GM18867 (cell line): Measurements from ENCODE around the gene ZNF444.

Experiments
- ATAC-seq: cut with Tn5 transposase; IDR thresholded peaks from one replicate; pipeline ENCODE4 v1.9.1; 2021; ENCODE audit warnings: mild to moderate bottlenecking, moderate library complexity; ENCODE audit not compliant: unreplicated experiment

The ZNF444 gene

DNA sequence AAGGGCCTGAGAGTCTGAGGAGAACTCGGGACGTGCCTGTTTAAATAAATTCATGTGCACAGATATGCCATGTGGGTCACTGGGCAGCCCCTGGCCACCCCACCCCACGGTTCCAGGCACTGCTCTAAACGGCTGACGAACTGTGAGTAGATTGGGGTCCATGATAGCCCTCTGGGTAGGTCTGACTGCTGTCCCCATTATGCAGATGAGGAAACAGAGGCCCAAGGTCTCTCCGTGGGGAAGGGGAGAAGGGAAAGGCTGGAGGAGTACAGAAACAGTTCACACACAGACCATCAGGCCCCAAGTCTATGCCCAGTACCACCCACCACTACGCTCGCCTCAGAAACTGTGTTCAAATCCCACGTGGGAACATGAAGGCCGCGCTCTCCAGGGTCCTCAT, 34.1 kb upstream of the ZNF444 start:
- ATAC-seq = no peak

DNA sequence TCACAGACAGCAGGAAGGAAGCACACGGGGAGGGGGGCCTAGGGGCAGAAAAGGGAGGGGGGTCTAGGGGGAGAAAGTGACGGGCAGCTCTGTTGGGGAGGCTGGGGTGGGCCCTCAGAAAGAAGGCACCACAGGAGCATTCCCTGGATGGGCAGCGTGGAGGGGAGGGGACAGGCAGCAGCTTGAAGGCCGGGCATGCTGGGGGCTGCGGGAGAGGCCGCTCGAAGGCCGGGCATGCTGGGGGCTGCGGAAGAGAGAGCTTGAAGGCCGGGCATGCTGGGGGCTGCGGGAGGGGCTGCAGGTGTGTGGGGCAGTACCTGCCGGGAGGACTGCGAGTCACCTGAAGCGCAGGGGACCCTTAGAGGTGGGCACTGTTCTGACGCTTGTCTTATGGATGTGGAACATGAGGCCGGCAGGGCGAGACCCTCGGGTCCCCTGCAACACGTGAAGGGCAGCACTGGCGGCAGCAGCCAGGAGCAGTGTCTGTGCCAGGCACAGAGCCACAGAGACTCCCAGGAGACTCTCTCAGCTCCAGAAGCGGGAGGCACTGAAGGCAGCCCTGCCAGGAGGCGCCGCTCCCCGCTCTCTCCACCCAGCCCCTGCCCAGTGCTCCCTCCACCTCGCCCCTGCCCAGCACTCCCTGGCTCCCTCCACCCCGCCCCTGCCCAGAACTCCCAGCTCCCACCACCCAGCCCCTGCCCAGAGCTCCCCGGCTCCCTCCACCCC, 33.3 kb upstream of the ZNF444 start:
- ATAC-seq = no peak

DNA sequence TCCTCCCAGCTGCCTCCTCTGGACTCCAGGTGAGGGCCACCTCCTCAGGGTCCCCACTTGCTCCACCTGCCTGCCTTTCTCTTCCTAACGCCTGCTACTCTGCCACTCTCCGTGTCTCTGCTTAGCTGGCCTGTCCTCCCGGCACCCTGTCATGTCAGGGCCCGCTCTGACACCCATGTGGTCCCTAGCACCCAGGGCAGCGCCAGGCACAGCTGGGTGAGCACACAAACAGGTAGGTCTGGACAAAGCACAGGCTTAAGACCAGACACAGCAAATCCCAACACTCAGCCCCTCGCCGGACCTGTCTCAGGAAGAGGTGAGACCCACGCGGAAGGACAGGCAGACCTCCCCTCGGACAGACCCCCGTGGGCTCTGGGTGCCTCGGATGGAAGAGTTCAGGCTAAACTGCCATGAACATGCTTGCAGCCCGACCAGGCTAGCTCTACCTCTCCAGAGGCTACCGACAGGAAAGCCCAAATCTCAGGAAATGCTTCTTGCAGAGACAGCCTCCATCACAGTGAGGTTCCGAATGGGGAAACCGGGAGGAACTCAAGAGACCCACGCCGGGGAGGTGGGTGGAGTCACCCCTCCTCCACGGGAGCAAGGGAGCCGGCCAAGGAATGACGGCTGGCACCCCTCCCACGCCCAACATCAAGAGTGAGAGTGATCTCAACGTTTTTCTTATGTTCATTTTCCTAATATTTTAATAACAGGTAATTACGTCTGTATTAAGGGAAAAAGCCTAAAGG, 32.5 kb upstream of the ZNF444 start:
- no peak for ATAC-seq

DNA sequence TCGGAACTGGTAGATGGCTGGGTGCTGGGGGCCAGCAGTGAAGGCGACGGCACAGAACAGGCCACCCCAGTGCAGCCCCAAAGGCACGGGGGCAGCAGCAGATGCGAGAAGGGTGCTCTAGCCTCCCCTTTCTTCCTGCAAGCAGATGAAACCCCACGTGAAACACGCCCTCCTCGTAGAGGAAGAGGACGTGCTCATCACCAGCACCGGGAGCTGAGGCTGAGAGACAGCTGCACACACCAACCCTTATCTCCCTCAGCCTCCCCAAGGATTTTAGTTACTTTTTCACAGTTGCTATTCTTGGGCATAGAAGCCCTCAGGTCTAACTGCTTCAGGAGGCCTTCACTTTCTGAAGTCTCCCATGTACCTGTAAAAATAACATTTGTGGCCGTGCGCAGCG, 31.9 kb upstream of the ZNF444 start:
- no peak for ATAC-seq

DNA sequence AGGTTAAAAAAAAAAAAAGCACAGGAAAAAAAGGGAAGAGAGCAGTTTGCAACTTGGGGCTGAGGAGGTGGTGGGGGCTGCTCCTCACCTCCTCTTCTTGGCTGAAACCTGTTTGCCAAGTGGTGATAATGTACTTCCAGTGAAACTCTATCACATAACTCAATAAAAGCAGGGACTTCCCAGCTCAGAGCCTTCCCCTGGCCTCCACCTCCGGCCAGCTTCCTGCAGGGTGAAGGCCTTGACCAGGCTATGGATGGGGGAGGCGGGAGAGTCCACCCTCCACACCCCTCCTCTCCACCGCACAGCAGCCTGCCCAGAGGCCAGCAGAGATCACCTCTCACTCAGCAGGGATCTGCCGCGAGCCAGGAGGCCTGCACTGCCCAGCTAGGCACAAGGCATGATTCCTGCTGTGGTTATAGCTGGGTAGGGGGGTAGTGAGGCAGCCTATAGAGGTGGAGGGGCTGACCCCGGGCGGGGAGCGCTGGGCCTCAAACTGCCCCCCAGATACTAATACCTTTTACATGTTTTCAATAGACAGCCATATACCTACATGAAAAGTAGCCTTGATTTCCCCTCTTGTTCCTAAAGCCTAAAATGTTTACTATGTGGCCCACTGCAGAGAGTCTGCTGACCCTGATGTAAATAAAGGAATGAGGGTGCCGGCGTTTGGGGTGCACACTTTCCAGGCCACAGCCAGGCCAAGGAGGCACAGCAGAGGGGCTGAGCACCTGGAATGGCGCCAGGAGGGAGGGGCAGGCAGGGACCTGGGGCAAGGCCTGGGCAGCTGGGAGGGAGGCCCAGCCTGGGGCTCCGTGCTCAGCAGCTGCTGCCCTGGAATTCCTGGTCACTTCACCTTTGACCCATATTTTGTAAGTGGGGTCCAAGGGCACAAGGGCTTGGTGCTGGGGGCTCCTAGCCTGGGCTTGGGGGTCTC, 30.3 kb upstream of the ZNF444 start:
- ATAC-seq = no peak

DNA sequence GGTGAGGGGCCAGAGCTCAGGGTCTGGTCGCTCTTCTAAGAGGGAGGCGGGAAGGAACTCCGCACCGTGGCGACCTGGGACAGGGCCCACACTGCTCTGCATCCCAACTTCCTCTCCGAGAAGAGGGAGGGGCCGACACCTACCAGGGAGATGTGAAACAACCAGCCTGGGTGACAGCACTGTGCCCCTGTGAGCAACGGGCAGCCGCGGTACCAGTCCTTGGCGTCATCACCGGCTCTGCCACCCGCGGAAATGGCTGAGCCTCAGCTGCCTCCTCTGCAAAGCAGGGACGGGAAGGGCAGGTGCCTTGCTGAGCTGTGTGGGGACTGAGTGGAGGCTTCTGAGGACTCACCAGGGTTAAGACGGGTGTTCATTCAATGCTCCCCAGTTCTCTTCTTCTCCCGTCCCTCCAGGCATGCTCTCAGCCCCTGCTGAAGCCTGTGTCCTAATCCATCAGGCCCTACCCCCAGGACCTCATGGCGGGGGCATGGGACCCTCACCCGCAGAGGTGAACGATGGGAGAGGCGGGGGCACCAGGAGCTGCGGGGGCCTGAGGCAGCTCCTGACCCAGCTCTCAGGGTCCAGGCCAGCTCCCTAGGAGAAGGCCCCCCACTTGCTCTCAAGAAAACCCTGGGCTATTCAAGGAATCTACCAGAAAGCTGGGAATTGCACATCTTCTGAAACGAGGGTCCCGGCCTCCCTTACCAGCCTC, 29.3 kb upstream of the ZNF444 start:
- peak; percentile 94 for ATAC-seq

DNA sequence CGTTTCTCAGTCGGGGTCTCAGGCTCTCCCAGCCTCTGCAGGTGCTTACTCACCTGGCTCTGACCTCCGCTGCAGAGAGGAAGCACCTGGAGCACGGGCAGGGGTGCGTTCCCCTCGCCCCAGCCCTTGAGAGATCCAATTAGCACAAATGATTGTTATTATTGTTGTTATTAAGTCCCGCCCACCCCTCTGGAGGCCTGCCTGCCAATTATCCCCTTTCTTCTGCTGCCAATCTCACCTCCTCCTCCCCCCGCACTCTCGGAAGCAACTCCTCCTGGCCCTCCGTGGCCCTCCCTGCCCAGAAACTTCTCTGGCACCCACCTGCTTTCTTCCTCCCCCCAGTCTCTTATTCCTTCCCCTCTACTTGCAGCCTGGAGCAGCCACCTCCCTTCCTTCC, 28.8 kb upstream of the ZNF444 start:
- no peak for ATAC-seq

DNA sequence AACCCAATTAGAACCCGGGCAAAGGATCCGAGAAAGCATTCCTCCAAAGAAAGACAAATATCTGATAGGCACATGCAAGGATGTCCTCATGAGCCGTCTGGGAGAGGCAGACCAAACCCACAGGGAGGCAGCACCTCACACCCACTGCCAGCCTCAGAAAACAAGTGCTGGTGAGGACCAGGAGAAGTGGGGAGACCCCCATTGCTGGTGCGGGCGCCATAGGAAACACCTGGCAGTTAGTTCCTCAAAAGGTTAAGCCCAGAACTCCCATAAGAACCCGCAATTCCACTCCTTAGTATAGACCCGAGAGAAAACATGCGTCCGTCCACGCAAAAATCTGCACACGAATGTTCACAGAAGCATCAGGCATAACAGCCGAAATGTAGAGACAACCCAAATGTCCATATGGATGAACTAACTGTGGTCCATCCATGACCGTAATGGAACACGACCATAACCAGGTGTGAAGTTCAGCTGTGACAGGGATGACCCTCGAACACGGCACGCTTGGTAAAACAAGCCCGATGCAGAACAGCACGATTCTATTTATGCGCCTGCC, 27.9 kb upstream of the ZNF444 start:
- no peak for ATAC-seq

DNA sequence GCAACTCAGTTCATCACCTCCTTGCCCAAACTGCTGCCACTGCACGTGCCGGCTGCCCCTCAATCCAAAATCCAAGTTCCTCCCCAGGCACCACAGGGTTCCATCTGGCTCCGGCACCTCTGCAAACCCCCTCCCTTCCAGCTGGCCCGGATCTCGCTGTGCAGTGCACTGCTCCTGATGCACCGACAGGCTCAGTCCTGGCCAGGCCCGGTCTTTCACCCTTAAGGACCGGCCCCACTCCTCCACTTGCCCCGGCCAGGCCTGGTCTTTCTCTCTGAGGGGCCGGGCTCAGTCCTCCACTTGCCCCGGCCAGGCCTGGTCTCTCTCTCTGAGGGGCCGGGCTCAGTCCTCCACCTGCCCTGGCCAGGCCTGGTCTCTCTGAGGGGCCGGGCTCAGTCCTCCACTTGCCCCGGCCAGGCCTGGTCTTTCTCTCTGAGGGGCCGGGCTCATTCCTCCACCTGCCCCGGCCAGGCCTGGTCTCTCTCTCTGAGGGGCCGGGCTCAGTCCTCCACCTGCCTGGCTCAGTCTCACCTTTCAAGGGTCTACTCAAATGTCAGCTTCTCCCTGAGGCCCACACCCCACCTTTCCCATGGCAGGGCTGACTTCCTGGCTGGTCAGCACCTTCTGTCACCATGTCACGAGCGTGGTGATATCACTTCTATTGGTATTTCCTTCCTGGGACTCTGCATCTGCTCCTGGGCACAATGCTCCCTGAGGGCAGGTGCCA, 26.9 kb upstream of the ZNF444 start:
- ATAC-seq = no peak

DNA sequence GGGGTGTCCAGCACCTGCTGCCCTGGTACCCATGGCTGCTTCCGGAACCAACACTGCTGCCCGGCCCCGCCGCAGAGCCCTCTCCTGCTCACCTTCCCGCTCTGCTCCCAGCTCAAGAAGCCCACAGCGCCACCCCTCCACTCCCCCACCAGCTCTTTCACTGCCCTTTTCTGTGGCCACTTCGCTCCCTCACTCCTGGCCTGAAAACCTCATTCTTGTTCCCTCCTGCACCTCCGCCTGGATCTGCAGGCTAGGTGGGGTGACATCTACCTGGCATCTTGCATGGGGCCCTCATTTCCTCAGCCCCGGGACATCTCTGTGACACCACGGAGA, 26.3 kb upstream of the ZNF444 start:
- ATAC-seq = no peak

DNA sequence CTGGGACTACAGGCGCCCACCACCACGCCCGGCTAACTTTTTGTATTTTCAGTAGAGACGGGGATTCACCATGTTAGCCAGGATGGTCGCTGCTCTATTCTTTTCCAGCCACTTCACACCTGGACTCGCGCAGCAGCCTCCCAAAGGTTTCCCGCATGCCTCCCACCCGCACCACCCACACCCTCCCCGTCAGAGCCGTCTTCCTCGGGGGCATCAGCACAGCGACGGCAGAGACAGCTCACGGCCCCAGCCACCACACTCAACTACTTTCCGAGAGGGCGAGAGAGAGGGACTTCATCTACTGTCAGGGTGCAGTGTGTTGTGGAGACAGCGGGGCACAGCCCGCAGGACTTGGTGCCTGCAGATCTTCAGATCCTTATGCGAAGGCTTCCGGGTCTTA, 25.6 kb upstream of the ZNF444 start:
- ATAC-seq = no peak

DNA sequence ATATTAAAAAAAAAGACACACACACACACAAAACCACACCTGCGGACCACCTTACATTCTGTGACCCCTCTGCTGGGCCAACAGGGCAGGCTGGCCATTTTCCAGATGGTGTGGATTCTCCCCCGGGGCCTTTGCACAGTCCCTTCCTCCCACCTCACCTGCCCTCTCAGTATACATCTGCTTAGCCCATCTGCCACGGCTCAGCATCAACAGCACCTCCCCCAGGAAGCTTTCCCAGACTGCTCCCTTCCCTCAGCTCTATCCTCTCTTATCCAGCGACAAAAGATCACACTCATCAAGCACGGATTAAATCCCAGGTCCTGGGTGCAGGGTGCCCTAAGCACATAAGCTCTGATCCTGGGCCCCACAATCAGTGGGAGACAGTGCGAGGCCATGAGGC, 24.5 kb upstream of the ZNF444 start:
- ATAC-seq = no peak

DNA sequence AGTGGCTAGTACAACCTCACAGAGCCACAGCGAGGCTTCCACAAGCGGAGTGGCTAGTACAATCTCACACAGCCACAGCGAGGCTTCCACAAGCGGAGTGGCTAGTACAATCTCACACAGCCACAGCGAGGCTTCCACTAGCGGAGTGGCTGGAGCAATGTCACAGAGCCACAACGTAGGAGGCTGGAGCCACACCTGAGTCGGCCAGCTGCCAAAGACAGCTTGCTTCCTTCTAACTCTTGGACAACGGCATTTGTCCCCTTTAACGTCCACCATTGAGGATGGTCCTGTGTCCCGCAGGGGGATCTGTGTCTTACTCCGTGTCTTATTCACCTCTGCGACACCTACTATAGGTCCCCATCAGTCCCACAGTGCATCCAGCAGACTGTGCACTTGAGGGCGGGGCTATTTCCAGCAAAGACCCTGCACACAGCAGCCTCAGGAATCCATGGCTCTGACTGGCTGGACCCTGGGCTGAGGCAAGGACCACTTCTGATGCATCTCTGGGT, 23.7 kb upstream of the ZNF444 start:
- ATAC-seq = no peak

DNA sequence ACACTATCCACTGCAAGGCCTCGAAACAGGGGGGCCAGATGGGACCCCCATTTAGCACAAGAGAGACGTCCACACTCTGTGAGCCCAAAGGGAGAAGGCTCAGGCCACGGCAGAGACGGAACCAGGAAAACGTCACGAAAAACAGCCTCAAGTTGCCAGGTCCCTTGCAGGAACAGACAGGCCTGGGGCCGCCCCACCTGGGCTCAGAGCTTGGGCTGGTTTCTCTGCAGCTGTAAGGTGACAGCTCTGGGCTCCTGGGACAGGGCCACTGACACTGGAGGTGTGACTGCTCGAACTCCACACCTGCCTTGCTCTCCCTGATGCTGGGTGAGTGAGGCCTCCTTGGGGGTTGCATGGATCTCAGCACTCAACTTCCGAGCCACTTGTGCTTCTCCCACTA, 23.2 kb upstream of the ZNF444 start:
- no peak for ATAC-seq

DNA sequence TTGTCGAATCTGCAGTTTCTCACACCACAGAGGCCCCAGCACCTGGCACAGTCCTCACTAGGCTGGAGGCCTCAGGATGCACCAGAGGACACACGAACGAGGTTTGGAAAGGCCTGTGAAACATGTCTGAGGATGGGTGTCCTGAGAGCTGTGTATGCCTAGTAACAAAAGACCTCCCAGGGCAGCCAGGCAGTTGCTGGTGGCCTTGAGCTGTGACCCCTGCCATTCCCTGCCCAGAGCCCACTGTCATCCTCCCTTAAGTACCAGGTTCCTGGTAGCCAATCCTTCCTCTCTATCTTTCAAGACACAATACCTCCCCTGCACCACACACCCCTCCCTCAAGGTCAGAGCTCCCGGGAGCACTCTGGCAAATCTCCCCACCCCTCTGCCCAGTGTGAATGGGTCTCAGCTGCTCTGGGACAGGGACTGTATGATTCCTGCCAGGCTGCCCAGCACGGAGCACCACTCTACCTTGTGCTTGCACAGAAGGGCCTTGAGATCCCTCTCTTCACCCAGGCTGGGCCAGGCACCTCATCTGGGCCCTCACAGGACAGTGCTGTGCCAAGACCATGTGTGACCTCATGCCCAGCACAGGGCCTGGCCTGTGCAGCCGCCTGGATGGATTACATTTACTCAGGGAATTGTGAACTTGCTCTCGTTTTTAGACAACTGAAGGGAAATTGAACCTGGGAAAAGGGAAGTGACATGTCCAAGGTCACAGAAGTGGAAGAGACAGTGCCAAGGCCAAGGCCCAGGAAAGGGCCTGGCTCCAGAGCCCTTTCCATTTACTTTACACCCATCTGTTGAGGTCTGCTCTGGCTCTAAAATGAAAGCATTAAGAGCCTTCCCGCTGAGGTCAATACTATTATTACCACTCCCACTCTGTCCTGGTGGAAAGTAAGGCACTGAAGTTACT, 22.2 kb upstream of the ZNF444 start:
- ATAC-seq = no peak

DNA sequence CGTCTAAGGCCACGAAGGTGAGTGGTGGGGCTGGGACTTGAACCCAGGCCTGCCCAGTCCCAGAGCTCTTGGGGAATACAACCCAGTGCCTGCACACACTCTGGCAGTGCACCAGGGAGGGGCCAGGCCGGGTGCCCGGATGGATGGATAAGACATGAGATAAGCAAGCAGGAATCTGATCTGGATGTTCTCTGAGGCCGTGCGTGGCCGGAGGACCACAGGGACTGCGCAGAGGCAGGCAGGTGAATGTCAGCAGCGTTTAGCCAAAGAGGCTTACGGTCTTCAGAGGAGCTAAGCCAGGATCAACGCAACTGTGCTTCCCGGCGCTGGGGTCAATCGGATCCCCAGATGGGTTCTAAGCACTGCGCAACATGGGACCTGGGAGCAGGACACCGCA, 21.5 kb upstream of the ZNF444 start:
- no peak for ATAC-seq

DNA sequence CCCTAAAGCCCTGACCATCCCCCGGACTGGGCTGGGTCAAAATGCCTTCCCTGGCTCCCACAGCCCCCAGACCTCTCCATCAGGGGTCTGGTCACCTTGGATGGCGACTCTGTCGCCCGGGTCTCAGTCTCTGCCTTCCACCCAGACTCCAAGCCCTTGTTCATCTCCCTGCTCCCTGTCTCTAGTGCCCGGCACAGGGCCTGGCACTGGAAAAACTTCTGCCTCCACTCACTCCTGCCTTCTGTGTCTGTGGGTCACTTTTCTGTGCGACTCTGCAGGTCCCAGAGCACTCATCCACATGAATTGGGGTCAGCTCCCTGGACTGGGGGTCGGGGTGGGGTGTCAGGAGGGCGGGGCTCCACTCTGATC, 21.1 kb upstream of the ZNF444 start:
- ATAC-seq = no peak

DNA sequence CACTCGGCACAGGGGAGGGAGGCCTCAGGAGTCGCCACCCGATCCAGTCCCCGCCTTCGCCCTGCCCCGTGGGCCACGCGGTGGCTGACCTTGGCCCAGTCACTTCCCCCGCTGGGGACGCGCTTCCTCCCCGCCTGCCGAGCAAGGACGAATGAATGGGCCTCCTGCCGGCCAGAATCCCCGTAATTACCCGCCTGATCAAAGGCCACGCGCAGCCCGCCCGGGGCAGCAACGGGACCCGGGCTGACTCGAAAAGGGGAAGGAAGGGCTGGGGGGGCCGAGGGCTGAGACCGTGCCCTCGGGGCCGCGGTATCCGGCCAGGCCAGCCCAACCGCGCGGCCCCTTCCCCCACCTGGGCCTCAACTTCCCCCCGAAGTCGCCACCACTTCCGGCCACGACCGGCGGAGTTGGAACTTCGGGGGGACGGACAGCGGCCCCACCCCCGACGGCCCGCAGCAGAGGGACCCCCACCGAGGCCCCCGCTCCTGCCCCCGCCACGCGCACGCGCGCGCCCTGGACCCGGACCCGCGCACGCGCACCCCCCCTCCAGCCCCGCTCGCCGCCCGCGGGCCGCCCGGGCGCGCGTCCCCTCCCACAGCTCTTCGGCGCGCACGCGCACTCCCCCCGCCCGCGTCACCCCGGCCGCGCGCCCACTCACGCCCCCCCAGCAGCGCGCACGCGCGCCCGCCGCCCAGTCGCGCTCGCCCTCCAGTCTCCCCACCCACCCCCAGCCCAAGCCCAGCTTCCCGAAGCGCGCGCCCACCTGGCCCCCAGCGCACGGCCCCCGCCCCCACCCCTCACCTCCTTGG, 20.5 kb upstream of the ZNF444 start:
- peak; percentile 23 for ATAC-seq
